Stimulated activated CD8-positive, alpha-beta memory T cell treated with anti-CD3 and anti-CD28 coated beads, Interleukin-2, amount 100 ng/mL, for 48 hours (primary cell): ENCODE results near the gene SMAD9.

ENCODE experiments used
- DNase-seq, 2 donors: peaks; one replicate each; pipeline ENCODE4 v3.0.0-alpha.2; 2020; ENCODE audit warnings: low read depth in 2 of 2

The SMAD9 gene

GRCh38 chr13:36865265-36865664 is 54.8 kb downstream of the SMAD9 start:
- no peak for DNase-seq

- no peak for DNase-seq
Observed at GRCh38 chr13:36862722-36863121, 57.3 kb downstream of the SMAD9 start.

- no peak for DNase-seq
Observed at GRCh38 chr13:36862002-36862685, 57.9 kb downstream of the SMAD9 start.

- no peak for DNase-seq
Observed at GRCh38 chr13:36859259-36859658, 60.8 kb downstream of the SMAD9 start.

GRCh38 chr13:36858290-36858689 is 61.7 kb downstream of the SMAD9 start:
- no peak for DNase-seq

- no peak for DNase-seq
Observed at GRCh38 chr13:36857253-36857652, 62.8 kb downstream of the SMAD9 start.

GRCh38 chr13:36850790-36851438 is 69.1 kb downstream of the SMAD9 start:
- peak in 1 of 2 donors; percentile 5 for DNase-seq

- DNase-seq = peak; percentile 2 to 4
Observed at GRCh38 chr13:36848199-36848982, 71.6 kb downstream of the SMAD9 start.

- DNase-seq = no peak
Observed at GRCh38 chr13:36847606-36848005, 72.4 kb downstream of the SMAD9 start.

GRCh38 chr13:36841391-36841790 is 78.6 kb downstream of the SMAD9 start:
- DNase-seq = no peak

- no peak for DNase-seq
Observed at GRCh38 chr13:36840718-36841250, 79.3 kb downstream of the SMAD9 start.

- no peak for DNase-seq
Observed at GRCh38 chr13:36839981-36840380, 80.1 kb downstream of the SMAD9 start.

GRCh38 chr13:36839281-36839680 is 80.8 kb downstream of the SMAD9 start:
- DNase-seq = no peak

- DNase-seq = no peak
Observed at GRCh38 chr13:36837354-36838092, 82.5 kb downstream of the SMAD9 start.

- DNase-seq = no peak
Observed at GRCh38 chr13:36834299-36834698, 85.7 kb downstream of the SMAD9 start.

- no peak for DNase-seq
Observed at GRCh38 chr13:36831291-36831690, 88.7 kb downstream of the SMAD9 start.

GRCh38 chr13:36829753-36830152 is 90.3 kb downstream of the SMAD9 start:
- no peak for DNase-seq

- no peak for DNase-seq
Observed at GRCh38 chr13:36822785-36823184, 97.3 kb downstream of the SMAD9 start.

- no peak for DNase-seq
Observed at GRCh38 chr13:36820222-36820621, 99.8 kb downstream of the SMAD9 start.

- DNase-seq = peak; percentile 12 to 17
Observed at GRCh38 chr13:36819739-36820090, 100.3 kb downstream of the SMAD9 start.

GRCh38 chr13:36818804-36819738 is 101.0 kb downstream of the SMAD9 start, which contains the start of gene RFXAP:
RFXAP (plus strand) TSS chr13:36819222; CDS start chr13:36819358, 136 bp downstream.
- peak; percentile 87 to 91 for DNase-seq
